NCI-H2227 treated with DMSO at 0.1 percent for 48 hours (cell line): ENCODE data around the gene KLC3.

Experiments
- DNase-seq: peaks from one replicate; lab custom pipeline; 2025; lab: John Stamatoyannopoulos, UW

KLC3 gene

DNA sequence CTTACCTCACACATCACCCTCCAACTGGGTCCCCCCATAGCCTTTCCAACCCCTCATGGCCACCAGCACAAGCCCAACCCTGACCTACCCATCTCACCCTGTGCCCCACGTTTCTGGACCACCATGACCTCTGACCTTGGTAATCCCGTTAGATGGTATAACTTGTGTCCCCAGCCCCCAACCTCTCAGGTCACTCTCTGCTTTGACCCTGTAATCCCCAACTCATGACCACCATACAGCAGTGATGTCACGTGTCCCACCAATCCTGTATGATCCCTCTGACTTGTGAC lies 8.5 kb downstream of the KLC3 start:
- no peak for DNase-seq

GRCh38 chr19:45349430-45349941 lies 8.9 kb downstream of the KLC3 start:
- no peak for DNase-seq

GRCh38 chr19:45350477-45351058 lies 10.0 kb downstream of the KLC3 start:
- DNase-seq, result no peak

GRCh38 chr19:45351401-45351952 lies 10.9 kb downstream of the KLC3 start:
- DNase-seq, result no peak

DNA sequence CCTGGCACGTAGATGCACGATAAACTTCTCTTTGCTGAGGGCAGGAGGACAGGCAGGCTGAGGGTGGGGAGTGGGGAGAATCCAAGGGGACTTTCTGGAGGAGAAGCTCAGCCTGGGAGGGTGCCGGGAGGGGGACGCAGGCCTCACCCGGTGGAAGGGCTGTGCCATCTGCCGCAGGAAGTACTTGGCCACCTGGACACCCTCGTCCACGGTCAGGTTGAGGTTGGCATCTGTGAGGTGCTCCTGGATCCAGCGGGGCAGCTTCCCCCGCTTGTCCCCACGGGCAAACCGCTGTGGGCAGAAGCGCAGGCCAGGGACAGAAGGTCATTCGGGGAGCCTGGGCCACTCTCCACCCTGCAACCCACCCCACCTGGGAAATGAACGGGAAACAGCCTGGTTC lies 11.5 kb downstream of the KLC3 start:
- DNase-seq, result no peak

- DNase-seq, result no peak
Observed at GRCh38 chr19:45352471-45352870, 11.9 kb downstream of the KLC3 start.

- DNase-seq, result no peak
Observed at GRCh38 chr19:45352914-45353796, 12.6 kb downstream of the KLC3 start.

DNA sequence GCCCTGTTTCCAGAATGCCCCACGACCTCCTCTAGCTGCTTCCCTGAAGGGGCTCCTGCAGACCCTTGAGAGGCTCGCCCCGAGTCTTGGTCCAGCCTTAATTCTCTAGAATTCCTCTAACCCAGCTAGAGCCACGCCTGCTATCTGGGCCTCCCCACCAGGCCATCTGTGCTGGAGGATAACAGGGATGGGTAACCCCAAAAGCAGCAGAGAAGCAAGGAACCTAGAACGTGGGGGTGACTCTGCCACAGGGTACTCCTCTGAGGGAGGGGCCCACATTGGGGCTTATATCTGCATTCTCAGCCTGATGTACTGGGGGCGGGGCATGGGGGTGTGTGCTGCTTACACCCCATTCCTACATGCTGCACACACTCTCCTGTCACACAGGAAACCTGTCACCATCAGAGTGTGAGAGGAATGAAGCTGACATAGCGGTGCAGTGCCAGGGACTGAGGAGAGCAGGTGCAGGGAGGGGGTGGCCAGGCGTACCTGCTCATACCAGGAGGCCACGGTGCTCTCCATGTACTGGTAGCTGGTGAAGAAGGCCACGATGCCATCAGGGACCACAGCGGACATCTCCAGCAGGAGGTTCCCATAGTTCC lies 13.8 kb downstream of the KLC3 start:
- DNase-seq, result no peak

- no peak for DNase-seq
Observed at GRCh38 chr19:45355402-45355801, 14.9 kb downstream of the KLC3 start.

- DNase-seq, result no peak
Observed at GRCh38 chr19:45355910-45356309, 15.4 kb downstream of the KLC3 start.

DNA sequence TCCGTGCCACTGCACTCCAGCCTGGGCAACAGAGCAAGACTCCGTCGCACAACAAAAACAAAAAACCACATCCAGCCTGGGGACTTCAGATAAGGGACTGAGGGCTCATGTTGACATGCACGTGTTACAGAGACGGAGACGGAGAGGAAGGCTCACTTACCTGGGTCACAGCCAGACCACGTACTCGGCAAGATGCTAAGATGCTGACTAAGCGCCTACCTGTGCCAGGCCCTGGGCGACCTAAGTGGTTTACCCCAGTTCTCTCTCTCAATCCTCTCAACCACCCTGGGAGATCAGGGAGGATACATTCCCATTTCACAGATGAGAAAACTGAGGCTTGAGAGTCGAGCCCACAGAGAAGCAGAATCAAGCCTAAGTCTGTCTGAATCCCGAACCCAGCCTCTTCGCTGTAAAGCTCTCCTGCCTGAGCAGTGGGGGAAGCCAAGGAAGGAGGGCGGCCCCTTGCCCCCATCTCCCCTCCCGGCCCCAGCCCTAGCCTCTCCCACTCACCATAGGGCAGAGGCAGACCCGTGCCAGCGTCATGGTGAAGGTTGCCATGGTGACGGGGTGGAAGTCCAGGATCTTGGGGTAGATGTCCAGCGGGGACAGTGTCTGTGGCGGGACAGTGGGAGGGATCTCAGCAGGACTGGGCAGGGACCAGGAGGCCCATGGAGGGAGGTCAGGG lies 16.4 kb downstream of the KLC3 start:
- DNase-seq, result no peak

DNA sequence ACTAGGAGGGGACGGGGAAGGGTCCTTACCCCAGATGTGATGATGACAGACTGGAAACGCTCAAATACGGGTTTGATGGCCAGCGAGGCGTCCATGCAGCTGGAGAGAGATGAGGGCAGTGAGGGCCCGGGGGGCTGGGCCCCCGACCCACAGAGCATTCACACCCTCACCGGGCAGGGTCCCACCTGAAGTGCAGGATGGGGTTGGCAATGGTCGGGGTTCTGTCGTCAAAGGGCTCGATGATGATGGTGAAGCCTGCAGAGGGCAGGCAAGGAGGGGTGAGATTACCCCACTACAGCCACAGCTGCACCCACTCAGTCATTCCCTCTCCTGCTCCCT lies 16.9 kb downstream of the KLC3 start:
- no peak for DNase-seq

DNA sequence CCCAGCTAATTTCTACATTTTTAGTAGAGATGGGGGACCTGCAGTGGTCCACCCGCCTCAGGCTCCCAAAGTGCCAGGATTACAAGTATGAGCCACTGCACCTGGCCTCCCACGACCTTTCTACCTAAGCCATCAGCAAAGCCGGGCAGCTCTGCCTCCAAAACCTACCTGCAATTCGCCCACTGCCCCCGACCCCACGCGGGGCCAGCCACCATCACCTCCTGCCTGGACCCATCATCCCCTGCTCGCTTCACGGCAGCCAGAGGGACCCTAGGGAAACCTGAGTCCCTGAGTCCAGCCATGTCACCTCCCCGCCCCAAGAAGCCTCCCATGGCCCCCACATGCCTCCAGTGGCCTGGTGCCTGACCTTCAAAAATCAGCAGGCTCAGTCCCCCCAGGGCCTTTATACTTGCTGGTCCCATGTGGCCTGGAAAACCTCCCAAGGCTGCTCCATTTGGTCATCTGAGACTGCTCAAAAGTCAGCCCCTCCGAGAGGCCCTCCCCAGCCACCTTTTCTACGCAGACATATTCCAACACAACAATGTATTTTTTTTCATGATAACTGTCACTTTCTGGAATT lies 17.8 kb downstream of the KLC3 start:
- DNase-seq, result no peak

- DNase-seq, result no peak
Observed at GRCh38 chr19:45361608-45362007, 21.1 kb downstream of the KLC3 start.

- DNase-seq, result no peak
Observed at GRCh38 chr19:45362291-45362690, 21.7 kb downstream of the KLC3 start.

GRCh38 chr19:45363861-45364459 lies 23.4 kb downstream of the KLC3 start:
- DNase-seq, result no peak

DNA sequence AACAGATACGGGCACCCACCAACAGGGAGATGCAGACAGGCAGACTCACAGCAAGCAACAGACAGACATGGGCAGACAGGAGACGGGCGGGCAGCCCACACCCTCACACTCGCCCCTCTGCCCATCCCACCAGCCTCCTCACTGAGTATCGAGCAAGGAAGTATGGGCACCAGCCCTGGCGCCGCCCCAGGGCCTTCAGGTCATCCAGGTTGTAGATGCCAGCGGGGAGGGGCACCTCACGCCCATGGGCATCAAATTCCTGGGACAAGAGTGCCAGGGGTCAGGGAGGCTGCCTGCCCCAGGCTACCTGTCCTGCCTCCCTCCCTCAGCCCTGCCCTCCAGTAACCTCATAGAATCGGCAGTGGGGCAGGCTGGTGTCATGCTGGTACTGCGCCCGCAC lies 24.1 kb downstream of the KLC3 start:
- no peak for DNase-seq

DNA sequence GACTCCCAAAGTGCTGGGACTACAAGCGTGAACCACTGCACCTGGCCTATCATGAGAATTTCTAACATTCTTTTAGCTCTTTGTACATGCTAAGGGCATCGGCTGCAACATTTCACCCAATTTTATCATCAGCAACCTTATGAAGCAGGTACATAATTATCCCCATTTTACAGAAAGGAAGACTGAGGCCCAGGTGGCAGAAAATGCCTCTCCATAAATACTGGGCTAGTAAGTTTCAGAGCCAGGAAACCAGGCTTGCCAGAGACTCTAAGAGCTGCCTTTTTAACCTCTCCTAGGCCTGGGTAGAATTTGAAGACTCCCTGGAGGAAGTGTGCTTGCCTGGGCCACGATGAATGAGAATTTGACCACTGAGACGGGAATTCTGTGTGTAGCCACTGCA lies 27.6 kb downstream of the KLC3 start:
- DNase-seq, result no peak

- no peak for DNase-seq
Observed at GRCh38 chr19:45368737-45369340, 28.3 kb downstream of the KLC3 start.

- DNase-seq, result peak; percentile 91
Observed at GRCh38 chr19:45370410-45371204, 30.1 kb downstream of the KLC3 start, which contains the start of gene ERCC2. Gene ERCC2 (minus strand): TSS chr19:45370573. CDS start chr19:45370540, 33 bp downstream.
